NOMO-1 treated with dmso at 0.1 percent for 144 hours (cell line): ENCODE data around the gene TSPAN32.
"Not testable (repeated sequence)": the region's sequence is repeated elsewhere in the genome, so short reads cannot be mapped to it uniquely, and the experiment has no call there.

Experiments used
- DNase-seq: peaks from one replicate; lab custom pipeline; 2025; ENCODE audit not compliant: unreplicated experiment; lab: John Stamatoyannopoulos, UW

The TSPAN32 gene

GRCh38 chr11:2333486-2334205, 31.8 kb downstream of the TSPAN32 start:
- not testable (repeated sequence) for DNase-seq

- not testable (repeated sequence) for DNase-seq
Observed at GRCh38 chr11:2335286-2335685, 33.5 kb downstream of the TSPAN32 start.

DNA sequence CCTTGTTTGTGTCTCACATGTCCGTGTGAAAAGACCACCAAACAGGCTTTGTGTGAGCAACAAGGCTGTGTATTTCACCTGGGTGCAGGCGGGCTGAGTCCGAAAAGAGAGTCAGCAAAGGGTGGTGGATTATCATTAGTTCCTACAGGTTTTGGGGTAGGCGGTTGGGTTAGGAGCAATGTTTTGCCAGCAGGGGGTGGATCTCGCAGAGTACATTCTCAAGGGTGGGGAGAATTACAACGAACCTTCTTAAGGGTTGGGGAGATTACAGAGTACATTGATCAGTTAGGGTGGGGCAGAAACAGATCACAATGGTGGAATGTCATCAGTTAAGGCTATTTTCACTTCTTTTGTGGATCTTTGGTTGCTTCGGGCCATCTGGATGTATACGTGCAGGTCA, 36.9 kb downstream of the TSPAN32 start:
- not testable (repeated sequence) for DNase-seq

DNA sequence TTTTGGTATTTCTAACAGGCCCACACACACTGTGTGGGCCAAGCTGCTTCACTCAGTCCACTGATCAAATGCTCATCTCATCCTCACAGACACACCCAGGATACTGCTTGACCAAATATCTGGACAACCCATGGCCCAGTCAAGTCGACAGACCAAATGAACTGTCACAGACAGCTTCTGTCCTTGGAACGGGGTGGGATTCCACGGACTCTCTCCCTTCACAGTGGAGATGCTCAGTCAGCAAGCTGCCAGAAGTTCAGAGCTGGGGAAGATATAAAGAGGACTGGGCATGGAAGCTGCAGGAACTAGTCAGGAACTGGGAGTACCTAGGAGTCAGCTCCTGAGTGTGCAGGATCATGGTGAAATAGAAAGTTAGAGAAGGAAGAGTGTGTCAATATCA, 40.7 kb downstream of the TSPAN32 start:
- DNase-seq = no peak

DNA sequence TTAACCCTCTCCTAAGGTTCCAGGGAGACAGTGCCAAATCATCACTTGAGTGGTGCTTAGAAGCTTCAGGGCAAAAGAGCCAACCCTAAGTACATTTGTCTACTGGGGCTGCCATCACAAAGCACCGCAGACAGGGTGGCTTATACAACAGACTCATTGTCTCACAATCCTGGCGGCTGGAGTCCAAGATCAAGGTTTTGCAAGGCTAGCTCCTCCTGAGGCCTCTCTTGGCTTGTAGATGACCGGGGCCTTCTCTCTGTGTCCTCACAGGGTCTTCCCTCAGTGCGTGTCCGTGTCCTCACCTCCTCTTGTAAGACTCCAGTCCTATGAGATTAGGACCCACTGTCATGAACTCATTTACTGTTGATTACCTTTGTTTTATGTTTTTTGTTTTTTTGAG, 41.2 kb downstream of the TSPAN32 start:
- no peak for DNase-seq

DNA sequence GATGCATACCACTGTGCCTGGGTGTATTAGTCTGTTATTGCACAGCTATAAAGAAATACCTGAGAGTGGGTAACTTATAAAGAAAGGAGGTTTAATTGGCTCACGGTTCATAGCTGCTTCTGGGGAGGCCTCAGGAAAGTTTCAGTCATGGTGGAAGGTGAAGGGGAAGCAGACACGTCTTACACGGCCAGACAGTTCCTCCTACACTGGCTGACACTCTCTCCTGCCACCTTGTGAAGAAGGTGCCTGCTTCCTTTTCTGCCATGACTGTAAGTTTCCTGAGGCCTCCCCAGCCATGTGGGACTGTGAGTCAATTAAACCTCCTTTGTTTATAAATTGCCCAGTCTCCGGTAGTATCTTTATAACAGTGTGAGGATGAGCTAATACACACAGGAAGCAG, 41.7 kb downstream of the TSPAN32 start:
- DNase-seq = no peak

- no peak for DNase-seq
Observed at GRCh38 chr11:2345050-2345449, 43.2 kb downstream of the TSPAN32 start.

DNA sequence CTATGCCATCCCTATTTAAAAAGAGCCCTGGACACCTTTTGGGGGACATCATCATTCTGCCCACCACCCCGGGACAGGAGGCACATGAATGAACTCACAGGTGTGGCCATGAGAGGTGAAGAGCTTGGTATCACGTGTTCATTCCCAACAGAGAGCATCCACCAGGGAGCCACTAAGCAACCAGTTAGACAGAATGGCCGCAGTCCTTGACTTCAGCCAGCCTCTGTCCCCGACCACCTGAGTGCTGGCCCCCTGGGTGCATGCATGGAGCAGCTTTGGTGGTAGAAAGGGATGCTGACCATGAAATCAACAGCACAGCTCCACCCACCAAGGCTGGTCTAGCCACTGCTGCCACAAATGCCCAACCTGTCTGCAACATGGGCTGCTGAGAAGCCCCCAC, 44.2 kb downstream of the TSPAN32 start:
- DNase-seq = no peak

- no peak for DNase-seq
Observed at GRCh38 chr11:2346586-2347307, 44.9 kb downstream of the TSPAN32 start.

DNA sequence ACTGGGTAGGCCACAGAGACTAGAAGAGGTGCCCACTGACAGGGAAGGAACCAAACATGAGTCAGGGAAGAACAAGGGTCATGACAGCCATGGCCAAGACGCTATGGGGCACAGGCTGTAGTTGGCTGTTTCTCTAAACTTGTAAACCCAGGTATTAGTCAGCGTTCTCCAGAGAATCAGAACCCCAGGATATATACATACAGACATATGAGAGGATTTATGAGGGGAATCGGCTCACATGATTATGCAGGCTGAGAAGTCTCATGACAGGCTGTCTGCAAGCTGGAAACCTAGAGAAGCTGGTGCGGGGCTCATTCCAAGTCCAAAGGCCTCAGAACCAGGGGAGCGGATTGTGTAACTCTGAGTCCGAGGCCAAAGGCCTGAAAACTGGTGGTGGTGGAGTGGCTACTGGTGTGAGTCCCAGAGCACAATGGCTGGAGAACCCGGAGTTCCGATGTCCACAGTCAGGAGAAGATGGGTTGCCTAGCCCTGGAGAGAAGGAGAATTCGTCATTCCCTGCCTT, 45.6 kb downstream of the TSPAN32 start:
- no peak for DNase-seq

DNA sequence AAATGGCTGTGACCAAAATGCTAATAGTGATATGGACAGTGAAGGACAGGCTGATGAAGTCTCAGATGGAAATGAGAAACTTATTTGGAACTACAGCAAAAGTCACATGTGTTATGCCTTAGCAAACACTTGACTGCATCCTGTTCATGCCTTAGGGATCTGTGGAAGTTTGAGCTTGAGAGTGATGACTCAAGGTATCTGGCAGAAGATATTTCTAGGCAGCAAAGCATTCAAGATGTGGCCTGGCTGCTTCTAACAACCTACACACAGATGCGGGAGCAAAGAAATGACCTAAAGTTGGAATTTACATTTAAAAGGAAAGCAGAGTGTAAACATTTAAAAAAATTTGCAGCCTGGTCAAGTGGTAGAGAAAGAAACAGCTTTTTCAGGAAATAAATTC, 47.2 kb downstream of the TSPAN32 start:
- no peak for DNase-seq

DNA sequence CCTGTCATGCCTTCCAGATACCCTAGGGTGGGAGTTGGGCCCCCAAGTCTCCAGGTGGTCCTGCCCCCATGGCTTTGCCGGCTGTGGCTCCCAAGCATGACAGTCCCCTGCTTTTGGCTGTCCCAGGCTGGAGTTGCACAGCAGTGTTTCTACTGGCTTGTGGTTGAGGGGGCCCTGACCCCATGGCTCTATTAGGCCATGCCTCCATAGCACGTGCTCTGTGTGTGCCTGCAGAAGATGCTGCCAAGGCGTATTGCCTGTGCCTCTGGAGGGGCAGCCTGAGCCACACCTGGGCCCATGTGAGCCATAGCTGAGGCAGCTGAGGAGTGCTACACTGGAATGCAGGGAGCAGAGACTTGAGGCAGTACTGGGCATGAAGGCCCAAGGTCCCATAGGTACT, 49.9 kb downstream of the TSPAN32 start:
- no peak for DNase-seq

GRCh38 chr11:2352420-2352819, 50.6 kb downstream of the TSPAN32 start:
- no peak for DNase-seq

DNA sequence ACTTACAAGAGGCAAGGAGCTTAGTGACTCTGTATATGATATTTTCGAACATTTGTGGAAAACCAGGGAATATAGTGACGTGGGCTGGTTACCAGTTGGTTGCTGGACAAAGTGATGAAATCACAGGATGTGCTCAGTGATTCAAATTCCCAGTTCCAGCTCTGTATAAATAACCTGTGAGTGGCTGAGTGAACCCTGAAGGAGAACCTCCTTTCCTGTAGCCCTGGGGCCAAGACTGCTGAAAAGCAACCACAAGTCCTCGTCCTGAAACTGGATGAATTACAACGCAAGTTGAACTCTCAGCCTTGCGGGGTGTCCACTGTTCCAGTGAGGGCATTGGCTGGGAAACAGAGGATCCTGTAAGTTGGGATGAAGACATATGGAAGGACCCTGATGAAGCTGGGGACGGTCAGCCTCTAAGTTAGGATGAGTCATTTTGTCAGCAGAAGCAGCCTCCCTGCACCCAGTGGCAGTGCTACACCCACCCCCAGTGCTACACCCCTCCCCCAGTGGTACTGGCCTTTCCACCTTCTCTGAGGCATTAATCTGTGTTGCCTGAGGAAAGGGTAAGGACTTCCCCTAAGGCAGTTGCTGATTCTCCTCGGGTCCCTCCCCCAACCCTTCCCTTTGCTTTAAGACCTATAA, 53.3 kb downstream of the TSPAN32 start:
- no peak for DNase-seq

DNA sequence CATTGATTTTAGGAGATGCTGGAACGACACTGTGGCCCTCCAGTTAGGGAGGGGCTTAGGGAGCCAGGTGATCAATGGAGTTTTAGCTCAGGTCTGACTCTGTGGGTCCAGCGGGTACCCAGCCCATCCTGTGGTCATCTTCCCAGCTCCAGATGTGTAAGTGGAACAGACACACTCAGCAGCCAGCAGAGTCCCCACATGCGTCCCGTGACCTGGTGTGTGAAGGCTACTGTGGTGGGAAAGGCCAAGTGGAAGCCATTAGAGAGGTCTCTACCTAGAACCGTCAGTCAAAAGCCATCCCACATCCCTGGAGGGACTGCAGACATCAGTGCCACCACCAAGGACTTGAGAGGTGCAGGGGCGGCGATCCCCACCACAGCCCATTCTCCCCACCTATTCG, 55.4 kb downstream of the TSPAN32 start:
- no peak for DNase-seq

DNA sequence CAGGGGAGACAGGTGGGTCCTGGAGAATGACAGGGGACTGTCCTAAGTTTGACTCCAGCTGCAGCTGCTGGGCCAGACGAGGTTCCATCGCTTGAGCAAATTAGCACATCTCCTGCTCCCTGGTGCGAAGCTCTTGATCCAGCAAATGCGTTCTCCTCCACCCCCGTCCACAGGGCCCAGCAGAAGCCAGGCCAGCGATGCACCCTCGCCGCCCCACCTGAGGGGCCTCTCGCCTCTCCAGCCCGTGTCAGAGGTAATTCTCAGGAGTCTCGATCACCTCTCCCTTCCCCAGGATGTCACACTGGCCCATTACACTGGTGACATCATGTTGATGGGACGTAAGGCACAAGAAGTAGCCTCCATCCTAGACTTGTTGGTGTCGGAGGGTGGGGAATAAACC, 55.8 kb downstream of the TSPAN32 start:
- DNase-seq = not testable (repeated sequence)

DNA sequence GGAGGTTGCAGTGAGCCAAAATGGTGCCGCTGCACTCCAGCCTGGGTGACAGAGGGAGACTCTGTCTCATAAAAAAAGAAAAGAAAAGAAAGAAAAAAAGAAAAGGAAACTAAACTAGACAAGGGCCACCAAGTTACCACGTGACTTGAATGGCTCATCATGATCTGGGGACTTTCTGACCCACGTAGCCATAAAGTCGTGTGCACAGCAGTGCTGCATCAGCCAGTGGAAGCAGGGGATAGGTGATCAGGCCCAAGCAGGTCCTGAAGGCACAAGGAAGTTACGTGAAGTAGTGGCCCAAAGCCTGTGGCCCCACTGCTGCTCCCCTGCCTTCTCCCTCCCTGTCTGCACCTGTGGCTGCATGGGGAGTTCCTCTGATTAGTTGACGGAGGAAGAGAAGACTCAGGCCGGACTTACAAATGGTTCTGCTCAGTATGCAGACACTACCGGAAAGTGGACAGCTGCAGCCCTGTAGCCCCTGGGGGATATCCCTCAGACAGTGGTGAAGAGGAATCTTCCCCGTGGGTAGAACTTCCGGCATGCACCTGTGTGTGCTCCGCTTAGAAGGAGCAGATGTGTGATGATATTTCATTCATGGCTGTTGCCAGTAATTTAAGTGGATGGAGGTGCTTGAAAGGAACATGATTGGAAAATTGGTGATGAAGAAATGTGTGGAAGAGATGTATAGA, 57.1 kb downstream of the TSPAN32 start:
- DNase-seq = no peak

DNA sequence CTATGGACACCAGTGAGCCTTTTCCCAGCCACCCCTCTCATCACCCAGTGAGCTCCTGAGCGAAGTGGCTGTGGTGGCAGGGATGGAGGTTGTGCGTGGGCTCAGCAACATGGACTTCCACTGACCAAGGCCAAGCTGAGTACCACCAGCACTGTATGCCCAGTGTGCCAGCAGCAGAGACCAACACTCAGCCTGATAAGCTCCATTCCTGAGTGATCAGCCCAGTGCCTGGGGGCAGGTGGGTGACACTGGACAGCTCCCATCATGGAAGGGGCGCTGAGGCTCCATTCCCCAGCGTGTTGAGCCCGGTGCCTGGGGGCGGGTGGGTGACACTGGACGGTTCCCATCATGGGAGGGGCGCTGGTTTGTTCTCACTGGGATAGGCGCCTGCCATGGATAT, 57.7 kb downstream of the TSPAN32 start:
- no peak for DNase-seq

DNA sequence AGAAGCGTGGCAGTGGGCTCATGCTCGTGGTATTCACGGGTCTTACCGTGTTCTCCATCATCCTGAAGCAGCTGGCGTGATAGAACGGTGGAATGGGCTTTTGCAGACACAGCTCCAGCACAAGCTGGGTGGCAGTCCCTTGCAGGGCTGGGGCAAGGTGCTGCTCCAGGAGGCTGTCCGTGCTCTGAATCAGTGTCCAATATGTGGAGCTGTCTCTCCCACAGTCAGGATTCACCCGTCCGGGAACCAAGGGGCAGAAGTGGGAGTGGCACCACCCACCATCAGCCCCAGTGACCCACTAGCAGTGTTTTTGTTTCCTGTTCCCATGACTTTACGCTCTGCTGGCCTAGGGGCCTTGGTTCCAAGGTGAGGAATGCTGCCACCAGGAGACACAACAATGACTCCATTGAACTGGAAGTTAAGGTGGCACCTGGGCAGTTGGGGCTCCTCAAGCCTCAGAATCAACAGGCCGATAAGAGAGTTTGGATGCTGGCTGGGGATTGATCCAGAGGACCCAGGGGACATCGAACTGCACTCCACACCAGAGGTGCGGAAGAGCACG, 58.3 kb downstream of the TSPAN32 start:
- no peak for DNase-seq

GRCh38 chr11:2361565-2361964, 59.8 kb downstream of the TSPAN32 start:
- DNase-seq = no peak

GRCh38 chr11:2362414-2362813, 60.6 kb downstream of the TSPAN32 start:
- no peak for DNase-seq
